ENCODE measurements around the gene VGF. TPM values are rescaled to one million over a fixed set of nuclear protein-coding genes. Genes with fewer than 3 reads are reported as not detected.

Gene VGF
- total RNA-seq, 1 donor from 2014 or later: 0.65 TPM

- Histone ChIP-seq H3K4me2 (no peak overlapping the region), H3K4me1 (peaks cover 52% of the 10 kb centered on the region), H3K9me3 (ENCODE audit: low read depth) (no peaks in the 10 kb centered on the region), H2AFZ (replicated peaks) (no peak overlapping the region), H3K9ac (no peak overlapping the region), H3F3A (ENCODE audit: low read depth) (peaks cover 15% of the 10 kb centered on the region), H3K4me3 (no peak overlapping the region), H3K27me3 (peaks cover 100% of the 10 kb centered on the region), H3K79me2 (ENCODE audit: low read depth) (no peaks in the 10 kb centered on the region), H3K36me3 (no peaks in the 10 kb centered on the region), H4K20me1 (ENCODE audit: low read depth) (peaks cover 78% of the 10 kb centered on the region), H3K27ac (no peak overlapping the region)
- Mint-ChIP-seq H3K27ac (no peak overlapping the region), H3K9me3 (no peaks in the 10 kb centered on the region), H3K4me1 (peaks cover 66% of the 10 kb centered on the region), H3K4me3 (no peak overlapping the region), H3K27me3 (ENCODE audit: insufficient read depth, low read depth) (peaks cover 78% of the 10 kb centered on the region), H3K36me3 (no peaks in the 10 kb centered on the region)
- TF ChIP-seq CTCF (IDR thresholded peaks at IDR 0.05) (no peak), EZH2phosphoT487 (IDR thresholded peaks at IDR 0.05) (no peak), EZH2 (IDR thresholded peaks at IDR 0.05) (no peak)
- no peak for DNase-seq (ENCODE audit: low spot score)
These were observed 3.2 kb upstream of the VGF start for GRCh38 chr7:101168412-101169049.

- Histone ChIP-seq H3K4me1 (peaks cover 50% of the 10 kb centered on the region), H3K9ac (no peak overlapping the region)
- no peak overlapping the region for H3K27ac Mint-ChIP-seq
These were observed 2.5 kb upstream of the VGF start for GRCh38 chr7:101167645-101168411.

GRCh38 chr7:101166909-101167644 lies 1.7 kb upstream of the VGF start:
- H3K4me1 ChIP-seq: peaks cover 49% of the 10 kb centered on the region
- no peaks in the 10 kb centered on the region for H3K9me3 ChIP-seq (ENCODE audit: low read depth)
- Mint-ChIP-seq H3K4me3 (peak overlapping the region; percentile 77), H3K27me3 (ENCODE audit: insufficient read depth, low read depth) (peaks cover 74% of the 10 kb centered on the region), H3K9me3 (no peaks in the 10 kb centered on the region), H3K27ac (no peak overlapping the region), H3K4me1 (peaks cover 66% of the 10 kb centered on the region), H3K36me3 (no peaks in the 10 kb centered on the region)
- H3K36me3 ChIP-seq: no peaks in the 10 kb centered on the region
- no peak overlapping the region for H3K9ac ChIP-seq
- TF ChIP-seq EZH2phosphoT487 (IDR thresholded peaks at IDR 0.05): no peak
- TF ChIP-seq EZH2 (IDR thresholded peaks at IDR 0.05): peak; percentile 43
- no peak for TF ChIP-seq CTCF (IDR thresholded peaks at IDR 0.05)
- peak; percentile 79 for DNase-seq (ENCODE audit: low spot score)
- H3F3A ChIP-seq (ENCODE audit: low read depth): peaks cover 26% of the 10 kb centered on the region
- peak overlapping the region; percentile 68 for H3K4me2 ChIP-seq
- H3K27ac ChIP-seq: no peak overlapping the region
- peaks cover 100% of the 10 kb centered on the region for H3K27me3 ChIP-seq
- no peak overlapping the region for H2AFZ ChIP-seq (replicated peaks)
- H3K4me3 ChIP-seq: peak overlapping the region; percentile 23
- no peaks in the 10 kb centered on the region for H3K79me2 ChIP-seq (ENCODE audit: low read depth)
- H4K20me1 ChIP-seq (ENCODE audit: low read depth): peaks cover 73% of the 10 kb centered on the region

More at GRCh38 chr7:101167645-101168411, 2.5 kb upstream of the VGF start:
- no peak for DNase-seq (ENCODE audit: low spot score)
- peaks cover 19% of the 10 kb centered on the region for H3F3A ChIP-seq (ENCODE audit: low read depth)
- H3K9me3 ChIP-seq (ENCODE audit: low read depth): no peaks in the 10 kb centered on the region
- no peak overlapping the region for H2AFZ ChIP-seq (replicated peaks)
- TF ChIP-seq EZH2 (IDR thresholded peaks at IDR 0.05) (no peak), CTCF (IDR thresholded peaks at IDR 0.05) (no peak), EZH2phosphoT487 (IDR thresholded peaks at IDR 0.05) (peak; percentile 18)
- no peak overlapping the region for H3K27ac ChIP-seq
- H3K4me3 ChIP-seq: peak overlapping the region; percentile 23
- Mint-ChIP-seq H3K36me3 (no peaks in the 10 kb centered on the region), H3K4me1 (peaks cover 64% of the 10 kb centered on the region), H3K4me3 (peak overlapping the region; percentile 77), H3K9me3 (no peaks in the 10 kb centered on the region), H3K27me3 (ENCODE audit: insufficient read depth, low read depth) (peaks cover 74% of the 10 kb centered on the region)
- H3K36me3 ChIP-seq: no peaks in the 10 kb centered on the region
- peaks cover 73% of the 10 kb centered on the region for H4K20me1 ChIP-seq (ENCODE audit: low read depth)
- peaks cover 100% of the 10 kb centered on the region for H3K27me3 ChIP-seq
- no peaks in the 10 kb centered on the region for H3K79me2 ChIP-seq (ENCODE audit: low read depth)
- peak overlapping the region; percentile 68 for H3K4me2 ChIP-seq

Data from neural progenitor cell (in vitro differentiated cells).